ENCODE results near the gene FAM53B.
"Not testable (repeated sequence)": the region's sequence is repeated elsewhere in the genome, so short reads cannot be mapped to it uniquely, and the experiment has no call there.

Gene FAM53B

GRCh38 chr10:124588736-124589490 is 155.3 kb downstream of the FAM53B start:
- no peaks in the 10 kb centered on the region for H3K9me3 ChIP-seq (ENCODE audit: insufficient read depth, low read depth, low read length)
- H3K18ac ChIP-seq (ENCODE audit: low read length) = no peak overlapping the region
- H3K14ac ChIP-seq (ENCODE audit: low read length) = no peak overlapping the region
- no peak overlapping the region for H3K23ac ChIP-seq (ENCODE audit: low read length)
- no peak overlapping the region for H2BK120ac ChIP-seq (ENCODE audit: insufficient read depth, low read length, poor library complexity)
- no peak overlapping the region for H3K4ac ChIP-seq (ENCODE audit: low read depth, low read length)
- DNase-seq = no peak
- no peak overlapping the region for H3K27ac ChIP-seq (ENCODE audit: low read depth, low read length)
- no peaks in the 10 kb centered on the region for H3K27me3 ChIP-seq (ENCODE audit: insufficient read depth, low read length)
- no peak overlapping the region for H3K4me3 ChIP-seq (ENCODE audit: low read depth, low read length)
- no peak overlapping the region for H4K12ac ChIP-seq (ENCODE audit: low read depth, low read length)
- no CpG with 5 or more reads among the region's 15 CpGs for WGBS (ENCODE audit: extremely low coverage, insufficient coverage, insufficient read length)
- no peak overlapping the region for H2AFZ ChIP-seq (ENCODE audit: insufficient read depth, low read length, poor library complexity)
- H2AK5ac ChIP-seq (ENCODE audit: low read length) = no peak overlapping the region
- H3K4me1 ChIP-seq (ENCODE audit: control insufficient read depth in 1 of 2, insufficient read depth in 2 of 2, low read length in 2 of 2) = peaks cover 6 to 8% of the 10 kb centered on the region in 2 experiments
- H2BK12ac ChIP-seq (ENCODE audit: low read length) = no peak overlapping the region
- H4K91ac ChIP-seq (ENCODE audit: low read depth, low read length) = no peak overlapping the region
- H3K79me2 ChIP-seq (ENCODE audit: control insufficient read depth, insufficient read depth, low read length, poor library complexity) = no peaks in the 10 kb centered on the region
- H4K8ac ChIP-seq (ENCODE audit: low read depth, low read length) = no peak overlapping the region
- H3K4me2 ChIP-seq (ENCODE audit: low read length) = no peak overlapping the region
- no peak overlapping the region for H3K9ac ChIP-seq (ENCODE audit: low read length)
- no peaks in the 10 kb centered on the region for H3K79me1 ChIP-seq (ENCODE audit: low read length)
- no peak overlapping the region for H2BK5ac ChIP-seq (ENCODE audit: low read depth, low read length, poor library complexity)
- H3K36me3 ChIP-seq (ENCODE audit: control insufficient read depth in 1 of 2, insufficient read depth in 2 of 2, low read length in 2 of 2) = no peaks in the 10 kb centered on the region

- not testable (repeated sequence) for H3K9me3 ChIP-seq (ENCODE audit: insufficient read depth, low read depth, low read length); H2BK120ac ChIP-seq (ENCODE audit: insufficient read depth, low read length, poor library complexity); H3K79me1 ChIP-seq (ENCODE audit: low read length); H3K9ac ChIP-seq (ENCODE audit: low read length); H3K14ac ChIP-seq (ENCODE audit: low read length); H4K8ac ChIP-seq (ENCODE audit: low read depth, low read length); H3K27ac ChIP-seq (ENCODE audit: low read depth, low read length); H3K18ac ChIP-seq (ENCODE audit: low read length); H2BK12ac ChIP-seq (ENCODE audit: low read length); H3K4me1 ChIP-seq (ENCODE audit: control insufficient read depth in 1 of 2, insufficient read depth in 2 of 2, low read length in 2 of 2); H2BK5ac ChIP-seq (ENCODE audit: low read depth, low read length, poor library complexity); H4K91ac ChIP-seq (ENCODE audit: low read depth, low read length); H3K36me3 ChIP-seq (ENCODE audit: control insufficient read depth in 1 of 2, insufficient read depth in 2 of 2, low read length in 2 of 2); DNase-seq; H4K12ac ChIP-seq (ENCODE audit: low read depth, low read length); H2AK5ac ChIP-seq (ENCODE audit: low read length); H3K4me3 ChIP-seq (ENCODE audit: low read depth, low read length); H3K4me2 ChIP-seq (ENCODE audit: low read length); H3K23ac ChIP-seq (ENCODE audit: low read length); H2AFZ ChIP-seq (ENCODE audit: insufficient read depth, low read length, poor library complexity); H3K4ac ChIP-seq (ENCODE audit: low read depth, low read length); H3K79me2 ChIP-seq (ENCODE audit: control insufficient read depth, insufficient read depth, low read length, poor library complexity); H3K27me3 ChIP-seq (ENCODE audit: insufficient read depth, low read length)
- WGBS (ENCODE audit: extremely low coverage, insufficient coverage, insufficient read length) = no CpG with 5 or more reads among the region's 6 CpGs
Measured at GRCh38 chr10:124588341-124588735, 155.8 kb downstream of the FAM53B start.

- Histone ChIP-seq H2BK120ac (ENCODE audit: insufficient read depth, low read length, poor library complexity) (no peak overlapping the region), H2BK5ac (ENCODE audit: low read depth, low read length, poor library complexity) (no peak overlapping the region), H4K8ac (ENCODE audit: low read depth, low read length) (no peak overlapping the region), H3K79me1 (ENCODE audit: low read length) (no peaks in the 10 kb centered on the region), H3K27ac (ENCODE audit: low read depth, low read length) (no peak overlapping the region), H2AFZ (ENCODE audit: insufficient read depth, low read length, poor library complexity) (no peak overlapping the region), H3K27me3 (ENCODE audit: insufficient read depth, low read length) (no peaks in the 10 kb centered on the region), H3K36me3 (ENCODE audit: control insufficient read depth in 1 of 2, insufficient read depth in 2 of 2, low read length in 2 of 2) (no peaks in the 10 kb centered on the region), H3K18ac (ENCODE audit: low read length) (no peak overlapping the region), H2BK12ac (ENCODE audit: low read length) (no peak overlapping the region), H3K9ac (ENCODE audit: low read length) (no peak overlapping the region), H3K4me3 (ENCODE audit: low read depth, low read length) (no peak overlapping the region), H2AK5ac (ENCODE audit: low read length) (no peak overlapping the region), H4K12ac (ENCODE audit: low read depth, low read length) (no peak overlapping the region), H4K91ac (ENCODE audit: low read depth, low read length) (no peak overlapping the region), H3K4me2 (ENCODE audit: low read length) (no peak overlapping the region), H3K14ac (ENCODE audit: low read length) (no peak overlapping the region), H3K79me2 (ENCODE audit: control insufficient read depth, insufficient read depth, low read length, poor library complexity) (no peaks in the 10 kb centered on the region), H3K4ac (ENCODE audit: low read depth, low read length) (no peak overlapping the region), H3K4me1 (ENCODE audit: control insufficient read depth in 1 of 2, insufficient read depth in 2 of 2, low read length in 2 of 2) (peaks cover 6 to 8% of the 10 kb centered on the region in 2 experiments), H3K9me3 (ENCODE audit: insufficient read depth, low read depth, low read length) (no peaks in the 10 kb centered on the region), H3K23ac (ENCODE audit: low read length) (no peak overlapping the region)
- DNase-seq = no peak
- WGBS (ENCODE audit: extremely low coverage, insufficient coverage, insufficient read length) = no CpG with 5 or more reads among the region's 11 CpGs
Measured at GRCh38 chr10:124587811-124588211, 156.4 kb downstream of the FAM53B start.

GRCh38 chr10:124586142-124586541 is 158.0 kb downstream of the FAM53B start:
- no peak overlapping the region for H3K9ac ChIP-seq (ENCODE audit: low read length)
- no peaks in the 10 kb centered on the region for H3K9me3 ChIP-seq (ENCODE audit: insufficient read depth, low read depth, low read length)
- H3K4me1 ChIP-seq (ENCODE audit: control insufficient read depth in 1 of 2, insufficient read depth in 2 of 2, low read length in 2 of 2) = peaks cover 6 to 8% of the 10 kb centered on the region in 2 experiments
- H3K18ac ChIP-seq (ENCODE audit: low read length) = no peak overlapping the region
- no peak overlapping the region for H2BK5ac ChIP-seq (ENCODE audit: low read depth, low read length, poor library complexity)
- no peak overlapping the region for H4K8ac ChIP-seq (ENCODE audit: low read depth, low read length)
- H4K12ac ChIP-seq (ENCODE audit: low read depth, low read length) = no peak overlapping the region
- no peak overlapping the region for H3K4ac ChIP-seq (ENCODE audit: low read depth, low read length)
- no peak overlapping the region for H2AK5ac ChIP-seq (ENCODE audit: low read length)
- H2BK120ac ChIP-seq (ENCODE audit: insufficient read depth, low read length, poor library complexity) = no peak overlapping the region
- H3K27ac ChIP-seq (ENCODE audit: low read depth, low read length) = no peak overlapping the region
- H3K79me2 ChIP-seq (ENCODE audit: control insufficient read depth, insufficient read depth, low read length, poor library complexity) = no peaks in the 10 kb centered on the region
- no peaks in the 10 kb centered on the region for H3K79me1 ChIP-seq (ENCODE audit: low read length)
- DNase-seq = no peak
- H3K36me3 ChIP-seq (ENCODE audit: control insufficient read depth in 1 of 2, insufficient read depth in 2 of 2, low read length in 2 of 2) = no peaks in the 10 kb centered on the region
- H2BK12ac ChIP-seq (ENCODE audit: low read length) = no peak overlapping the region
- no peak overlapping the region for H3K4me2 ChIP-seq (ENCODE audit: low read length)
- H3K23ac ChIP-seq (ENCODE audit: low read length) = no peak overlapping the region
- no peak overlapping the region for H3K4me3 ChIP-seq (ENCODE audit: low read depth, low read length)
- no peaks in the 10 kb centered on the region for H3K27me3 ChIP-seq (ENCODE audit: insufficient read depth, low read length)
- no peak overlapping the region for H3K14ac ChIP-seq (ENCODE audit: low read length)
- no CpG with 5 or more reads among the region's 3 CpGs for WGBS (ENCODE audit: extremely low coverage, insufficient coverage, insufficient read length)
- no peak overlapping the region for H4K91ac ChIP-seq (ENCODE audit: low read depth, low read length)
- no peak overlapping the region for H2AFZ ChIP-seq (ENCODE audit: insufficient read depth, low read length, poor library complexity)
